HepG2 (cell line): ENCODE measurements around the gene GRAMD1A. TPM values are rescaled to one million over a fixed set of nuclear protein-coding genes. Genes with fewer than 3 reads are reported as not detected.

Experiments
- ATF7-NPFF ChIP-seq: sonication (generic); formaldehyde crosslinking; IDR thresholded peaks from 2 replicates; pipeline ENCODE4 v1.8.1; 2023; ENCODE audit warnings: mild to moderate bottlenecking, low read depth, missing genetic modification reagents, moderate library complexity
- BHLHE40 ChIP-seq: IDR thresholded peaks from 2 replicates; pipeline ENCODE4 v1.6.1; 2011; ENCODE audit warnings: low read length, improper control_type of control experiment
- FOXA1 ChIP-seq, 2 experiments: fragments of 450-650 bp in 1 of 2; sonication (generic) in 1 of 2; formaldehyde crosslinking in 1 of 2; IDR thresholded peaks; 2 replicates each; pipeline versions ENCODE4 v1.4.0 to v1.6.1; 2016 to 2020; ENCODE audit warnings: missing genetic modification reagents in 1 of 2
- FOXJ3 ChIP-seq: sonication (generic); formaldehyde crosslinking; IDR thresholded peaks from 2 replicates; pipeline ENCODE4 v1.4.0; 2020; ENCODE audit warnings: missing genetic modification reagents, mild to moderate bottlenecking, borderline replicate concordance
- IRF9 ChIP-seq: sonication (generic); formaldehyde crosslinking; IDR thresholded peaks from 2 replicates; pipeline ENCODE4 v1.8.0; 2022; ENCODE audit warnings: missing genetic modification reagents, mild to moderate bottlenecking, borderline replicate concordance
- NR2C2 ChIP-seq: sonication (generic); formaldehyde crosslinking; IDR thresholded peaks from 2 replicates; pipeline ENCODE4 v1.4.0; 2020; ENCODE audit warnings: missing genetic modification reagents, mild to moderate bottlenecking, moderate library complexity, borderline replicate concordance
- REPIN1 ChIP-seq: sonication (generic); formaldehyde crosslinking; IDR thresholded peaks from 2 replicates; pipeline ENCODE4 v1.8.0; 2022; ENCODE audit warnings: missing genetic modification reagents, low read depth, mild to moderate bottlenecking, borderline replicate concordance
- SIX4 ChIP-seq: sonication (generic); formaldehyde crosslinking; IDR thresholded peaks from 2 replicates; pipeline ENCODE4 v1.4.0; 2020; ENCODE audit warnings: missing genetic modification reagents
- SP2 ChIP-seq: sonication (generic); formaldehyde crosslinking; IDR thresholded peaks from 2 replicates; pipeline ENCODE4 v1.5.1; 2020; ENCODE audit warnings: mild to moderate bottlenecking, missing genetic modification reagents
- TOPORS ChIP-seq: sonication (generic); formaldehyde crosslinking; IDR thresholded peaks from 2 replicates; pipeline ENCODE4 v1.8.0; 2023; ENCODE audit warnings: mild to moderate bottlenecking, missing genetic modification reagents
- TSC22D2 ChIP-seq: sonication (generic); formaldehyde crosslinking; IDR thresholded peaks from 2 replicates; pipeline ENCODE4 v1.5.1; 2020; ENCODE audit warnings: missing genetic modification reagents, mild to moderate bottlenecking, borderline replicate concordance
- ZBTB8A ChIP-seq: sonication (generic); formaldehyde crosslinking; IDR thresholded peaks from 2 replicates; pipeline ENCODE4 v1.4.0; 2020; ENCODE audit warnings: mild to moderate bottlenecking, low read depth, missing genetic modification reagents, borderline replicate concordance
- ZGPAT ChIP-seq: IDR thresholded peaks from 2 replicates; pipeline ENCODE4 v1.6.1; 2016; ENCODE audit warnings: mild to moderate bottlenecking
- ZNF281 ChIP-seq: sonication (generic); formaldehyde crosslinking; IDR thresholded peaks from 2 replicates; pipeline ENCODE4 v1.4.0; 2020; ENCODE audit warnings: missing genetic modification reagents, borderline replicate concordance
- ZNF567 ChIP-seq: sonication (generic); formaldehyde crosslinking; IDR thresholded peaks from 2 replicates; pipeline ENCODE4 v1.8.1; 2023; ENCODE audit warnings: mild to moderate bottlenecking, missing genetic modification reagents, borderline replicate concordance
- ZNF644 ChIP-seq: IDR thresholded peaks from 2 replicates; pipeline ENCODE4 v1.6.1; 2016; ENCODE audit warnings: low read depth
- ZNF770 ChIP-seq: sonication (generic); formaldehyde crosslinking; IDR thresholded peaks from 2 replicates; pipeline ENCODE4 v1.5.0; 2020; ENCODE audit warnings: mild to moderate bottlenecking, missing genetic modification reagents
- polyA plus RNA-seq, 8 experiments: library from polyadenylated mRNA; depleted of rRNA in 3 of 8; stranded (reverse) in 7 of 8; unstranded in 1 of 8; fragments of >200 nt; fragmentation: Illumina TruSeq in 4 of 8; extraction: Trizol in 4 of 8; gene quantifications; 2 replicates each; pipeline versions ENCODE4 v1.2.1 to v1.2.3, GENCODE V29; 2011 to 2016; ENCODE audit warnings: low read depth in 4 of 8, missing spikeins in 1 of 8, mixed read lengths in 1 of 8; ENCODE audit not compliant: insufficient read depth in 1 of 8
- total RNA-seq, 5 experiments: library from RNA; depleted of rRNA; stranded (reverse); fragments of >200 nt; fragmentation: Illumina TruSeq; extraction: Trizol; gene quantifications; 2 replicates each; pipeline ENCODE4 v1.2.3, GENCODE V29; 2016; ENCODE audit warnings: low read depth in 1 of 5
- TF ChIP-seq, protein P1 (sequence below): sonication (generic); formaldehyde crosslinking; IDR thresholded peaks from 2 replicates; pipeline ENCODE4 v1.4.0; 2020; ENCODE audit warnings: mild to moderate bottlenecking, missing genetic modification reagents
- TF ChIP-seq, protein P2 (sequence below): sonication (generic); formaldehyde crosslinking; conservative IDR thresholded peaks from 2 replicates; pipeline ENCODE4 v1.4.0; 2020; ENCODE audit warnings: missing genetic modification reagents

GRAMD1A gene
- total and polyA plus RNA-seq, 2 of the 13 experiments (the other 11 are each of a cell fraction or from before 2014, with no cell fraction given), result 14.7 to 181 TPM

- no peak; the same call in 1 of the 2 replicates for TF ChIP-seq ZNF770 (CRISPR knock-in tag)
- no peak for TF ChIP-seq ZNF567 (CRISPR knock-in tag)
- peak; percentile 62; the same call in 1 of the 2 replicates for TF ChIP-seq ZNF281 (CRISPR knock-in tag)
- peak; percentile 95 for TF ChIP-seq FOXA1 (IDR thresholded peaks at IDR 0.05)
- TF ChIP-seq FOXA1 (CRISPR knock-in tag; IDR thresholded peaks at IDR 0.05), result peak; percentile 99
- no peak for TF ChIP-seq TSC22D2 (CRISPR knock-in tag)
- peak; percentile 58; the same call in 1 of the 2 replicates for TF ChIP-seq ZNF644 (CRISPR knock-in tag)
- 0 out of 2 replicates have a peak, but pooled peaks have one; percentile 24 for TF ChIP-seq BHLHE40
- TF ChIP-seq, protein P1, sequence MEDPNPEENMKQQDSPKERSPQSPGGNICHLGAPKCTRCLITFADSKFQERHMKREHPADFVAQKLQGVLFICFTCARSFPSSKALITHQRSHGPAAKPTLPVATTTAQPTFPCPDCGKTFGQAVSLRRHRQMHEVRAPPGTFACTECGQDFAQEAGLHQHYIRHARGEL, result no peak
- TF ChIP-seq, protein P2, sequence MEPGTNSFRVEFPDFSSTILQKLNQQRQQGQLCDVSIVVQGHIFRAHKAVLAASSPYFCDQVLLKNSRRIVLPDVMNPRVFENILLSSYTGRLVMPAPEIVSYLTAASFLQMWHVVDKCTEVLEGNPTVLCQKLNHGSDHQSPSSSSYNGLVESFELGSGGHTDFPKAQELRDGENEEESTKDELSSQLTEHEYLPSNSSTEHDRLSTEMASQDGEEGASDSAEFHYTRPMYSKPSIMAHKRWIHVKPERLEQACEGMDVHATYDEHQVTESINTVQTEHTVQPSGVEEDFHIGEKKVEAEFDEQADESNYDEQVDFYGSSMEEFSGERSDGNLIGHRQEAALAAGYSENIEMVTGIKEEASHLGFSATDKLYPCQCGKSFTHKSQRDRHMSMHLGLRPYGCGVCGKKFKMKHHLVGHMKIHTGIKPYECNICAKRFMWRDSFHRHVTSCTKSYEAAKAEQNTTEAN (CRISPR knock-in tag), result peak; percentile 88
- TF ChIP-seq ZGPAT, result peak; percentile 90
- TF ChIP-seq ATF7-NPFF (CRISPR knock-in tag), result peak; percentile 40; the same call in 1 of the 2 replicates
- TF ChIP-seq IRF9 (CRISPR knock-in tag), result 0 out of 2 replicates have a peak, but pooled peaks have one; percentile 65
- peak; percentile 93 for TF ChIP-seq FOXJ3
- TF ChIP-seq SIX4 (CRISPR knock-in tag), result peak; percentile 74; the same call in 1 of the 2 replicates
- peak; percentile 60; the same call in 1 of the 2 replicates for TF ChIP-seq REPIN1
- no peak for TF ChIP-seq ZBTB8A (CRISPR knock-in tag)
- TF ChIP-seq TOPORS, result no peak
- TF ChIP-seq SP2 (CRISPR knock-in tag), result no peak
- peak; percentile 51; the same call in 1 of the 2 replicates for TF ChIP-seq NR2C2
Observed at GRCh38 chr19:35006342-35006998, 6.3 kb downstream of the GRAMD1A start (continued).
